GM19025 (cell line): ENCODE measurements around the gene STARD13.

Source experiments
- ATAC-seq: cut with Tn5 transposase; IDR thresholded peaks from one replicate; pipeline ENCODE4 v1.9.1; 2021; ENCODE audit warnings: mild to moderate bottlenecking, low read depth, moderate library complexity; ENCODE audit not compliant: unreplicated experiment

STARD13 gene

DNA sequence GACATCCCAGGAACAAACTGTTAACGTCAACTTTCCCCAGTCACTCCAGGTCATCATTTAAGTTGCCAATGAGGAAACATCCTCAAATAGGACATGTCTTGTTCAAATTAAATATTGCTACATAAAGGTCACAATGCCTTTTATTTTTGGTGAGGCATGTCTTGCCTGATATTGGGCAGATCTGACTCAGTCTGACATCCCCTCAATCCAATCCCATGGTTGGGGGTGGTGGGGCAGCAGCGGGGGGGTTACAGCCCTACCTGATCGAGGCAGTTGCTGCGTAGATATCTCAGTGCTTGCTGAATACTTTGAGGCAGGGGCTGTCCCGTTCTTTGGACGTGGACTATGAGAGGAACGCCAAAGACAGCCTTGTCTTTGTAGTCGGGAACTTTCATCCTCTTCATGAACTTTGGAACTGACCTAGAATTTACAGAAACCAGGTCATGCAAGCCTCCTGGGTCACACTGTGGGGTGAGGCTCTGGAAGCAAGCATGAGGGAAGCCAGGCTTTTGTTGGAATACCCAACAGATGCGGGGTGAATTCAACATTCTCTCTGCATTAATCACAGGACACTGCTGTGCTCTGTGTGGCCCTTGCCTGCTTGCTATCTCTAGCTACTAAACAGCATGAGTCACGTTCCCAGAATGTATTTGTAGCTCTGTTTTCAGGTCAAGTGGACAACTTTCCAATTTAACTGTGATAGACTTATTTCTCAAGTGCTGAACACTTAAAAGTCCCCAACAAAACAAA, 159.6 kb downstream of the STARD13 start:
- ATAC-seq, result no peak

DNA sequence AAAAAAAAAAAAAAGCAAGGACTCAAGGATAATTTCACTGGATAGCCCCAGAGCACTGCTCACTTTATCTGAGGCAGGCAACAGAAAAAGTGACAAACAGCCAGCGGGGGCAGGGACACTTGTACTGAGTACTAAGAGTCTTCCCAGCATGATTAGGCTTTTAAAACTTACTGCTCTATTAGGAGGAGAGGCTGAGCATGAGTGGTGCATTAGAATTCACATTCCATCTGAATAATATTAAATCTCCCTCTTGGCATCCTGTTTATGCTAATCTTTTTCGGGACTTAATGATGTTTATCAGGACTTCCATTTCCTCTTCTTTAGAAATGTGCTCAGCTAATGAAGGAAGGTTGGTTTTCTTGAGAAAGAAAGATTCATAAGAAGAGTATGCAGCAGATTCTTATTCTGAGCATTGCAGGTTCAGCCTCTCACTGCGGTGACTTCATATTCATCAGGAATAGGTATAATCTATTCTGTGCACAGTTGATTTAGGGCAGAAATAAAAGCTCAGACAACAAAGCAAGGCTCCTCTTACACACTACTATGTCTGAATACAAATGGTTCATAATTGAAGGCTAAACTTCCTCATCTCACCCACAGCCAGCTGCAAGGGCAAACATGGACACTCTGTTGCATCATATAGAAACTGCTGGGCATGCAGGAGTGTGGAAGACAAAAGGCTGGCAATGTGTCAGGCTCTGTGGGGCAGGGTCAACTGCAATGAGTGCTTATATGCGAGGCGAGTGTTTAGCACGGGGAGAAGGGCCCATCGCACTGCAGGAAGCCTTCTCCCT, 162.3 kb downstream of the STARD13 start:
- ATAC-seq, result no peak

DNA sequence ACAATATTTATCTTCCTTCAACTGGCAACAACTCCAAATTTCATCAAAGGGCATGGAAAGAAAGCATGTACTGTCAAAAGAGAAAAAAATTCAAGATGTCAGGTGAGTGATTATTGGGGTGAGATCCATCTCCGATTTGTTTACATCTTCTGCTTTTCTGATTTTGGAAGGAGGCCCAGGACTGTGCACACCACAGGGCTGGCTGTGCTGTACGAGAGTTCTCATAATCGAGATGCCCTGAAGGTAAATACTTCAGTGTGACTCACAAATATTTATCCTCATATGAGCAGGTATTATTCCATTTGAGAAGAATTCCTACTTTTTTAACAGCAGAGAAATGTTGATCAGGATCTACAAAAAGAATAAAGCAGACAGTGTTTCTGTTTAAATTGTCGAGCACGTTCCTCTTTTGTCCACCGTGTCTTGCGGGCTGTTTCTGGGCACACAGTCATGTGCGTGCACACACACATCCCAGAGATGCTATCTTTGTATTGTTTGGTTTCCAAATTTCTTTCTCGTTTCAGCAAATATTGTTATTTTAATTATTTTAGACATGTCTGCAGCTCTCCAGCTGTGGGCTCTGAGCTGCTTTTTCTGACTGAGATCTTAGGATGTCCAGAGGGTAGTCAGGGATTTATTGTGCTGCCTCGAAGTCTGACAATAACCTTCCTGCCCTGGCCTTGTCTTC, 165.6 kb downstream of the STARD13 start:
- ATAC-seq, result no peak

DNA sequence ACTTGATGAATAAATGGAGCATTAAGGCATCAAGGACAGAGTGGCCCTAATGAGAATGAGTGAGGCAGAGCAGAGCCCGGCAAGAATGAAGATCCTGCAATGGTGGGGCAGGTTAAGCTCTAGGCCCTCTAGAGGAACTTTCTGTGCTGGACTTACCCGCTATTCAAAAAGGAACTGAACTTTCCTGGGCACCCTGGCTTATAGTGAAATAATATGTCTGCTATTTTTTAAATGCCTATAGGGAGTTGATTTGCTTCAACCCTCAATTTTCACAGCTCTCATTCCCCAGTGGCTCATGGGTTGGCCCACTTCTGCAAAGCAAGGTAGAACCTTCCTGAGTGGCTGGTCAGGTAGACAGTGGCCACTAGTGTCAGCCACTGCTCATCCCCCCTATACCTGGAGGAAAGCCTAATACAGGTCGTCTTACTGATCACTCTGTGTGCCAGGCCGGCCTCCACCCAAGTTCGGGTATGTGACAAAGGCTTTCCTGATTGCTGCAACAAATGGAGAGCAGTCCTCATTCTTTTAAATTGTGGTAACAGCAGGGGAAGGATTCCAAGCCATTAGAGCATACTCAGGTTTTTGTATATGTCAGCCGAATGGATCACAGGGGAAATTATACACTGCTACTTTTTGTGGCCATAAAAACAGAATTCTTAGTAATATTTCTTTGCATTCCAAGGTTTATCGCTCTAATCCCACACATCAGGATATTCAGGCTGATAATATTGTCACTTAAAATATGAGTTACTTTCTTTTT, 166.4 kb downstream of the STARD13 start:
- ATAC-seq, result no peak

DNA sequence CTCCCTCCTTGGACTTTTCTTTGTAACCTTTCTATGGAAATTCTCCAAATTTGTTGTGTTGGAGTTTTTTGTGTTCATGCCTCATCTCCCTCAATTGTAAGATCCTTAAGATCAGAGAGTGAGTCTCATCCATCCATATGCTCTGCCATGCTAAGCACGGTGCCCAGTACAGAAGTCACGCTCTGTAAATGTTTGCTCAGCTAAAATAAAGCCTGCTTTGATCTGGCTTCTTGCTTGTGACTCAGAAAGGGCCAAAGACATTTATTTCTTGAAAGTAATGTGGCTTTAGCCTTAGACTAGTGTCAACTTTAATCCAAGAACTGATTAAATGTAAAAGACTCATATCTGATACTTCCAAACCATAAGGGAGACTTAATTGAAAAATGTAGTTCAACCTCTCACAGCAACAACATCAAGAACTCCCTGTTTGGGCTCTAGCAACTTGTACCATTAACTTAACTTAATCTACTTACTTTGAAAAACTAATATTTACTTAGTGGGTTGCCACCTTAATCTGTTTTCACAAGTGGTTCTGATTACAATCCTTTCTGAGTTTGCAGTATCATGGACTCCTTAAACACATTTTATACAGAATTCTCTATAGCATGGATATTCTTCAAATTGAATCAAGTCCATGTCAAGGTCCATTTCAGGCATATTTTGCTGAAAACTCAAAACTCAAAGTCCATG, 169.1 kb downstream of the STARD13 start:
- no peak for ATAC-seq

DNA sequence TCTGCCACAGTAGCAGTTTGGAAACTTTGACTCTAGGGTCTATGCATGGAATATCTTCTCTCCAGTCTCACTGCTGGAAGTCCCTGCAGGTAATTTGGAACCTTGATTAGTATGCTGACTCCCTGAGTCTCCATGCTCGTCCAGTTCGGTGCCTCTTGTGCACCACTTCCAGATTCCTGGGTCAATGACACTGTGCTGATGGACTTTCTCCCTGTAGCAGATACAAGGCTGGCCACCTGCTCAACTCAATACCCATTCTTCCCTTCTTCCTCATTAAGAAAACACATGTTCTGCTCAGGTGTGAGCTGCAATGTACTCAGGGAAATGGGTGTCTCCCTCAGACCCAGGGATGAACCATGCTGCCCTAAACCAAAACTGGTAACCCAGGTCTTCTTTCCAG, 170.3 kb downstream of the STARD13 start:
- ATAC-seq, result no peak

DNA sequence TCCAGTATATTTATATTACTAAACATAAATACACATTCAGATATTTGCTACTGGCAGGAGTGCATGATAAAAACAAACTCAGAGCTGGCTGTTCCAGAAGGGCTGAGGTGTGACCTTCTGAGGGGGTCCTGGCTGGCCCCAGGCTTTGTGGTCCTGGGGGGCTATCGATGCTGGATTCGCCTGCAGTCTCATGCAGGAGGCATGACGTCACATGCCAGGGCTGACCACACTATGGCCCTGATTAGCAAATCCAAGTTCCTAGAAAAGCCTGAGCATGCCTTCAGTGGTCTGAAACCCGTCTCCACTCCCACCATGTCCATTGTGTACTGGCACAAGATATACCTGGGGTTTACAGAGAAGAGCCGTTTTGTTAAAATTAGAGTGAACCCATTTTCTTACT, 171.4 kb downstream of the STARD13 start:
- no peak for ATAC-seq

DNA sequence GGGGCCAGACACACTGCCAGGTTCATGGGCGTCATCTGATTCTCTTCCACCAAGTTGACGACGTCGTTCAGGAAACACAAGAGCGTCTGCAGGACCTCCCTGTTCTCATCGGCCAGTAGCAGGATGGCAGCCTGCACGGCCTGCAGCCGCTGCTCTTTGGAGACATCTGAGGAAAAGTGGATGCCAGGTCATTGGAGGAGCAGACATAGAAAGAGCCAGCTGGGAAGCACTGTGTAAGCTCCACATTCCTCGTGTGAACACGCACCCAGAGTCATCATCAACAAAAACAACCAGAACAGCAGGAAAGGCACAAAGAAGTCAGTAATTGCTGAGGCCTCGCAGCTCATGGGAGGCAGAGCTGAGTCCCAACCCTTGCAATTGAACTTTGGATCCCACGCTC, 172.8 kb downstream of the STARD13 start:
- ATAC-seq, result no peak

DNA sequence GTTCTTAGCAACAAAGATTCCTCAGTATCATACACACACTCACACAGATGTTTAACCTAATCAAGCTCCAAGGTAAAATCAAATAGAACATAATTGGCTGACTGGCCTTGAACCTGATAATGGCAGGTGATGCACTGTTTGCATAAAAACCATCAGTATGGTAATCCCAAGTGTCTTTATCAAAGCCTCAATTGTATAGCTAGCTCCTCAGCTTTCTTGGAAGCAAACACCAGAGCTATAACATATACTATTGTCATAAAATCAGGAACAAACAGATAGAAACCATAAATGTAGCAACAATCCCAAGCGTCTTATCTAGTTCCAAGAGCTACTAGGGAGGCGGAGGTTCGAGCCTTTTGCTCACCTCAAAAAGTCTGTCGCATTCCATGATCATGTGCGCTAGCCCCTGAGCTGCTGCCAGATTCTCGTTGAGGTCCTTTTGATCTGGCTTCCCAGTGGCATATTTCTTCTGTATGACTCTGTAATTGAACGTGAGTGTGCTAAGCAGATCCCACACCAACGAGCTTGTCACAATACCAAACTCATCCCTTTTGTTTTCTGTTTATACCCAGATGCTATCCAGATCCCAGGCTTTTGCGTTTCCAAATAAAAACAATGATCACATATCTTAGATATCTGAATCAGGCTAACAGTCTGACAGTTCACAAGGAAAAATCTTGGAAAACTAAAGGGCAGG, 174.0 kb downstream of the STARD13 start:
- no peak for ATAC-seq

DNA sequence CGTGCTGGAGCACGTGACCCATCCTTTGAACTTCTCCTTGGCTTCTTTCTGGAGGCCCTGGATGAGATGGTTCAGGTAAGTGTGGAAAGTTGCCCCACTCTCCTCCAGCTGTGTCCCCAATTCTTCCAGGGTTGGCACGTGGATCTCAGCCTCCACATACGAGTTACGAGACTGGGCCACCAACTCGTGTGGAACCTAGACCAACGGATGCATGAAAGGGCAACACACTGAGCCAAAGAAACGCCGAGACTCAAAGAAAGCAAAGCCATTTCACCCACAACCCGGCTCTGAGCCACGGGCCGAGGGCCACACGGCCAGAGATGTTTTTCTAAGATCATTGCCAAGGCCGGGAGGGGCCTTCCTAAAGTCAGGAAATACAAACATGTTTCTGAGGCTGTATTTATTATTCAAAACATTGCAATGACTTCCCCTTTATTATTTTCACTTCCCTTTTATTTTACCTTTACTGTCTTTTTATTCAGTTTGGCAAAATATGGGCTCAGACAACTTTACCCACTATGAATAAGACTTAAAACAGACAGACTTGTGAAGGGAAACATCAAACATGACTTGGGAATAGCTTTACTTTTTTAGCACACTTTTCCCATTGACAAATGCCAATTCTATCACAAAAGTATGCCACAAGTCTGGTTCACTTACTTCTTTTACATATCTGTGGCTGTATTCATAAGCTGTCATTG, 174.7 kb downstream of the STARD13 start:
- no peak for ATAC-seq

DNA sequence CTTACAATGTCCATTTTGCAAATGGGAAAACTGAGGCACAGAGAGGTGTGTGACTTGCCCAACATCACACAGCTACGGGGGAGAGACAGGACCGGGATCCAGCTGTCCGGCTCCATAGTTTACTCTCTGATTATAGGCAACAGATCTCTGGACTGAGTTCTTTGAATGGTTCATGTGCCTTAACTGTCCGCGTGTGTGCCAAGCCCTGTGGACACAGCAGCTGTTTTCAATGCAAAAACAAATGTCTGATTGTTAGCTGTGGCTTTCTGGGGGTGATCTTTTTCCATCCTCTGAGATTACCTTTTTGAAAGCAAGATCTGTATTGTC, 175.2 kb downstream of the STARD13 start:
- no peak for ATAC-seq

DNA sequence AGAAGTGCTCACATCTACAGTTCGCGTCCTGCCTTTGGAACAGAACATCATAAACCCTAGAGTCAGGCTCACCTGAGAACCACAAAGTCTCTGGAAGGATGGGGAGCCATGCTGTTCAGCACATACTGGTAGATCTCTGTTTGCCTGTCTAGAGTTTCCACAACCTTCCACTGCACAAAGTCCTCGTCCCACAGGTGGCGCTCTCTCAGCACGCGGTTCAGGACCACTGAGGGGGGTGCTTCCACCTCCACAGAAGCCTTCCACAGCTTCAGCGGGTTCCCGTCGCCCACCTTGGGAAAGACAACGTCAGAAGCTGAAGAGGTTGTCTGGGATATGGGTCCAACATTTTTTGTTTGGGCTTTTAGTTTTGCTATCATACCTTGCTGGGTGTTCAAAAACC, 175.8 kb downstream of the STARD13 start:
- ATAC-seq, result peak; percentile 21

DNA sequence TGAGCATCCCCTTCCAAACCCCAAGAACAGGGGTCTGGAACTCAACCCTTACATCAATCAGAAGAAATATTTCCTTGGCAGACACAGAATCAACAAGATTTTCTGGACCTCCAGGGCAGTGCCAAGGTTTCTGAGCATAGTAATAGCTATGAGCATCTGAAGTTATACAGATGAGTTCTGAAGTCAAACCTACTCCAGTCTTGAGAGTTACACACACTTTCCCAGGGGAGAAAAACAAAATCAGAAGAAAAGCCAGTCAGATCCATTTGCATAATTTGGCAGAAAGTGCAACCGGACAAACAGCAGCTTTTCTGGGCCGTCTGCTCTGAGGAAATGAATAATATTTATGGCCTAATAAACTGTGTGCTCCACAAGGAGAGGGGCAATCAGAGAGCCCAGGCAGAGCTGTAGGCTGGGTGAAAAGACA, 176.3 kb downstream of the STARD13 start:
- peak; percentile 39 for ATAC-seq

DNA sequence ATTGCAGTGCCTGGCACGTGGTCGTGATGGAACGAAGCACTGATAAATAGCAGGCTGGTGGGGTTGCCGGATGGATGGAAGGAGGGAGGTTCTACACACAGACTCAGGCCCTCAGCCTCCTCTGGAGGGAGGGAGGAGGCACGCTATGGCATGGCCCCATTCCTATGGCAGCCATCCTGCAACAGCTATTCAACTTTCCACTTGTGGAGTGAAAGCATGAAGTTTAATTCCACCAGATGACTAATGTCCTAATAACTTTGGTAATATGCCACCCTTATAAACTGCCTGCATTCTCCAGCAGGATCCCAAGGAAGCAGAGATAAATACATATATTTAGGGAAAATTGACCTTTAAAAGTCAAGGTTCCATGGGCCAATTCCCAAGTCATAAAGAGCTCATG, 176.9 kb downstream of the STARD13 start:
- no peak for ATAC-seq

DNA sequence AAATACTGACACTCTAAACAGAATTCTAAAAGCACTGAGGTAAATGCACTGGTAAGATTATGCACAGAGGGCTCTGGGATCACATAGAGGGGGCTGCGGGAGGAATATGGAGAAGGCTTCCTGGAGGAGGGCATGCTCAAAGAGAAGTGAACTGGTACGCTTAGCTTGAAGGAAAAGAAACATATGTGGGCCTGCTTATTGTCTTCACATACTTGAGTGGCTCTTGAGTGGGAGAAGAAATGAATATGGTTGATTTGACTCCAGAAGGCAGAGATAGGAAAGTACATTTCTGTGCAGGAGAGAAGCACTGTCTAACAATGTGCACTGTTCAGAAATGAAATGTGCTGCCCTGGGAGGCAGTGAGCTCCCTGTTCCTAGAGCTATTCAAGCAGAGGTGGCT, 178.2 kb downstream of the STARD13 start:
- ATAC-seq, result no peak

DNA sequence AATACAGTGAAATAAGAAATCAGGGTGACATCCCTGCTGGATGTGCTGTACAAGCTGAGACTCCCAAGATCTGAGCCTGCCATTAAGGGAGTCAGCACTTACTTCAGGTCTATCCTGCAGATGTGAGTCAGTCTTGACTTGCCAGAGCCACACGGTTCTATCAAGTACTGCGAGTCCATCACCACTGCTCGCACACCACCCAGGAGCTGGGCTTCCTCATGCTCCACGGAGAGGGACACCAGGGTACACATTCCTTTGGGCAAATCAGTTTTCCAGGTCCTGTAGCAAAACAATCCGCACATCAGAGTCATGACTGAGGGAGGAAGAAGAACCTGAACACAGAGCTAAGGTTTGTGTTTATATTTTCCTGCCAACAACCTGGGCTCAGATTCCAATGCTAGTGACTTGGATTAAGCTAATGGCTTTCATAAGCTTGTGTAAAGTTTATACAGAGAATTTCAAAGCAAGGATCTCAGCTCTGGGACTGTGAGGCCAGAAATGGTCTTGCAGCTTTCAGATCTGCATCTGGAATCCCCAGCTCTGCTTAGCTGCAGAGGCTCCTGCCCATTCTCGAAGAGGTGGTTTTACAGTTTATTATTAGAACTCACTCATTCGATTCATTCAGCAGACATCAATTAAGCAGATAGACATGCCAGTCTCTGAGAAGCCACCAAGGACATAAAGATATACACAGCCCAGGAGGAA, 178.7 kb downstream of the STARD13 start:
- no peak for ATAC-seq

DNA sequence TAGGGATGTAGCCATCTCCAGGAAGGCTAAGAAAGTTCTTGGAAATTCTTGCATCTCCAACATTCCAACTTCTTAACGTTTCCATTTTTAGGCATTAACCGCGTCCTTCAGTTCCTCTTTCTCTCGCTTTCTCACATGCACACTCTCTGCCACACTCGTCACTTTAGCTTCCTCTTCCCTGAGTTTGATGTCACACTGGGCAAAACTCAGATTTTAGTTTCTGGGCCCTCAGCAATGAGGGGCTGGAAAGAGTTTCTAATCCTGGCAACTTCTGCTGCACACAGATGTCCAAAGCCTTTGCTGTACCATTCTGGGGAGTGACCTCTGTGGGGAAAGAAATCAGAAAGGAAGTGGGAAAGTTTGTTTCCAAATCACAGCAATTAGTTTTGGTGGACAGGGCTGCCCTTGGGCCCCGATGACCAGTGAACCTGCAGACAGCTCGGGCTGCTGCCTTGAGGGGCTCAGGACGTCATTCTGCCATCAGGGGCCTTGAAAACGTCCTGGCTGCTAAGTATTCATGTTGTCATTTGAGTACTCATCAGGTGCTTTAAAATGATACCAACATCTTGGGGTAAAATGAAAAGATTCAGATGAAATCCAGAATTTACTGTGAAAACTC, 180.1 kb downstream of the STARD13 start:
- ATAC-seq, result no peak

DNA sequence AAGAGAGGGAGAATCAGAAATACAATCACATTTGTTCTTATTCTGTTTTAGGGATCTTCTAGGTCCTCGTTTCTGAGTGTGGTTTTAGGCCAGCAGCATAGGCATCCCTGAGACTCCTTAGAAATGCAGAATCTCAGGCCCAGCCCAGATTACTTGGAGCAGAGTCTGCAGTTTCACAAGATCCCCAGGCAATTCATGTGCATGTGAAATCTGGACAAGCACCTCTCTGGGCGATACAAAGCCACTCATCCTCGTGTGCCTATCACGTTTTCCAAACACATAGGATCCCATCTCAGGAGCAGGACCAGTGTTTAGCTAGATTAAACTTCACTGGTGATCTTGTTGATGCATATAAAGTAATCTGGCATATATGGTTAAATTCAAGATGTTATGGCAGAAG, 182.1 kb downstream of the STARD13 start:
- ATAC-seq, result no peak
